Keratinocyte (primary cell): ENCODE results near the gene AMN. TPM values are rescaled to one million over a fixed set of nuclear protein-coding genes. Genes with fewer than 3 reads are reported as not detected.

Source experiments
- DNase-seq: peaks from one replicate; pipeline ENCODE4 v3.0.0-alpha.2; 2011; ENCODE audit warnings: low read depth, missing footprints, low spot score
- FAIRE-seq: peaks from 2 replicates; lab custom pipeline; 2011; peaks lifted over from hg19 to GRCh38; lab: Jason Lieb, UNC
- H2AFZ ChIP-seq: 2 replicates; pipeline ENCODE4 v1.6.0; 2012; ENCODE audit warnings: low read length, control low read depth, inconsistent platforms; ENCODE audit not compliant: control insufficient read depth
- H3K27ac ChIP-seq: 2 replicates; pipeline ENCODE4 v1.5.1; 2011; ENCODE audit warnings: low read length; ENCODE audit not compliant: control insufficient read depth, insufficient read depth
- H3K27me3 ChIP-seq: 3 replicates; pipeline ENCODE4 v1.6.0; 2011; ENCODE audit warnings: low read length; ENCODE audit not compliant: control insufficient read depth, insufficient read depth; ENCODE audit errors: extremely low read depth
- H3K36me3 ChIP-seq, 2 experiments: 2 replicates in 1 of 2; 3 replicates in 1 of 2; pipeline ENCODE4 v1.5.1; 2011; ENCODE audit warnings: low read length in 2 of 2, mild to moderate bottlenecking in 1 of 2; ENCODE audit not compliant: control insufficient read depth in 2 of 2, insufficient read depth in 2 of 2; ENCODE audit errors: extremely low read depth in 1 of 2
- H3K4me1 ChIP-seq: 3 replicates; pipeline ENCODE4 v1.5.1; 2011; ENCODE audit warnings: low read length; ENCODE audit not compliant: control insufficient read depth, insufficient read depth; ENCODE audit errors: extremely low read depth
- H3K4me2 ChIP-seq: 3 replicates; pipeline ENCODE4 v1.6.0; 2011; ENCODE audit warnings: low read depth, low read length; ENCODE audit not compliant: control insufficient read depth, insufficient read depth; ENCODE audit errors: extremely low read depth
- H3K4me3 ChIP-seq, 3 experiments: fragments of 200-600 bp in 1 of 3; sonication (generic) in 1 of 3; 2 replicates in 2 of 3; 3 replicates in 1 of 3; pipeline ENCODE4 v1.5.1; 2011 to 2016; ENCODE audit warnings: low read length in 3 of 3, mild to moderate bottlenecking in 3 of 3, control low read depth in 2 of 3, inconsistent platforms in 1 of 3, low read depth in 1 of 3, mixed read lengths in 1 of 3, mixed run types in 1 of 3, moderate library complexity in 1 of 3; ENCODE audit not compliant: control insufficient read depth in 2 of 3, insufficient read depth in 2 of 3; ENCODE audit errors: extremely low read depth in 1 of 3
- H3K79me2 ChIP-seq: 2 replicates; pipeline ENCODE4 v1.6.0; 2012; ENCODE audit warnings: low read length; ENCODE audit not compliant: control insufficient read depth, insufficient read depth
- H3K9ac ChIP-seq: 3 replicates; pipeline ENCODE4 v1.6.0; 2011; ENCODE audit warnings: low read length; ENCODE audit not compliant: control insufficient read depth, insufficient read depth; ENCODE audit errors: extremely low read depth
- H3K9me1 ChIP-seq: 3 replicates; pipeline ENCODE4 v1.6.0; 2011; ENCODE audit warnings: low read length; ENCODE audit not compliant: control insufficient read depth, insufficient read depth; ENCODE audit errors: extremely low read depth
- H3K9me3 ChIP-seq: 2 replicates; pipeline ENCODE4 v1.5.1; 2012; ENCODE audit warnings: low read depth, low read length; ENCODE audit not compliant: control insufficient read depth
- H4K20me1 ChIP-seq: 3 replicates; pipeline ENCODE4 v1.6.0; 2011; ENCODE audit warnings: low read length; ENCODE audit not compliant: control insufficient read depth, insufficient read depth; ENCODE audit errors: extremely low read depth
- CTCF ChIP-seq, 3 experiments: IDR thresholded peaks in 1 of 3; conservative IDR thresholded peaks in 1 of 3; optimal IDR thresholded peaks in 1 of 3; 2 replicates in 2 of 3; 3 replicates in 1 of 3; pipeline versions ENCODE3 to v1.5.1; 2011; ENCODE audit warnings: low read length in 3 of 3, mild to moderate bottlenecking in 3 of 3, moderate library complexity in 2 of 3, control low read depth in 1 of 3, inconsistent platforms in 1 of 3; ENCODE audit not compliant: insufficient read depth in 2 of 3; ENCODE audit errors: extremely low read depth in 1 of 3
- EZH2 ChIP-seq: IDR thresholded peaks from one replicate; pipeline ENCODE4 v1.6.1; 2012; ENCODE audit warnings: inconsistent platforms, mild to moderate bottlenecking, low read length, moderate library complexity
- dilution Hi-C: fragments of 300-500 bp; cut with MboI; formaldehyde crosslinking; loops from one replicate; pipeline ENCODE4 v1.7.0; 2020; ENCODE audit warnings: low sequenced_read_pairs; ENCODE audit not compliant: extremely low pct_ligation_motif_present
- polyA plus RNA-seq, 5 experiments: library from polyadenylated mRNA; depleted of rRNA in 3 of 5; stranded (reverse) in 3 of 5; stranded (forward) in 1 of 5; unstranded in 1 of 5; fragments of >200 nt; gene quantifications; 1 replicate in 1 of 5; 2 replicates in 3 of 5; 3 replicates in 1 of 5; pipeline versions ENCODE4 v1.2.1 to v1.2.3, GENCODE V29; 2011 to 2012; ENCODE audit warnings: missing spikeins in 2 of 5, low read depth in 1 of 5, low replicate concordance in 1 of 5

Gene AMN
- polyA plus RNA-seq, 1 donor (not counting 4 experiments of a cell fraction or from before 2014, with no cell fraction given), result 0.22 TPM

DNA sequence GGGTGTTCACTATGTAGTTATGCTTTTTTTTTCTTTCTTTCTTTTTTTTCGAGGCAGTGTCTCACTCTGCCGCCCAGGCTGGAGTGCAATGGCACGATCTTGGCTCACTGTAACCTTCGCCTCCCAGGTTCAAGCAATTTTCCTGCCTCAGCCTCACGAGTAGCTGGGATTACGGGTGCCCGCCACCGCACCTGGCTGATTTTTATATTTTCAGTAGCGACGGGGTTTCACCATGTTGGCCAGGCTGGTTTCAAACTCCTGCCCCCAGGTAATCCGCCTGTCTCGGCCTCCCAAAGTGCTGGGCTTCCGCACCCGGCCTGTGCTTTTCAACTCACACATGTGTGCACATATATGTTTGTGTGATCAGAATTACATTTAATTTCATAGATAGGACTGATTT is 38.9 kb upstream of the AMN start:
- Histone ChIP-seq H3K27ac (no peak overlapping the region), H3K4me2 (no peak overlapping the region), H3K9me1 (no peaks in the 10 kb centered on the region), H3K4me1 (no peaks in the 10 kb centered on the region), H2AFZ (no peak overlapping the region), H3K4me3 (no peak overlapping the region), H4K20me1 (no peaks in the 10 kb centered on the region), H3K79me2 (no peaks in the 10 kb centered on the region), H3K9ac (no peak overlapping the region), H3K36me3 (peaks cover 9 to 17% of the 10 kb centered on the region in 2 experiments), H3K27me3 (no peaks in the 10 kb centered on the region), H3K9me3 (no peaks in the 10 kb centered on the region)
- no peak for TF ChIP-seq EZH2
- no peak for TF ChIP-seq CTCF (optimal IDR thresholded peaks at IDR 0.05 in 1 of 3, IDR thresholded peaks at IDR 0.05 in 1 of 3, conservative IDR thresholded peaks at IDR 0.05 in 1 of 3; ENCODE audit: extremely low read depth in 1 of 3, insufficient read depth in 2 of 3, low read length in 3 of 3)
- dilution Hi-C loops, result no loop called here
- no peak for FAIRE-seq
- no peak for DNase-seq

DNA sequence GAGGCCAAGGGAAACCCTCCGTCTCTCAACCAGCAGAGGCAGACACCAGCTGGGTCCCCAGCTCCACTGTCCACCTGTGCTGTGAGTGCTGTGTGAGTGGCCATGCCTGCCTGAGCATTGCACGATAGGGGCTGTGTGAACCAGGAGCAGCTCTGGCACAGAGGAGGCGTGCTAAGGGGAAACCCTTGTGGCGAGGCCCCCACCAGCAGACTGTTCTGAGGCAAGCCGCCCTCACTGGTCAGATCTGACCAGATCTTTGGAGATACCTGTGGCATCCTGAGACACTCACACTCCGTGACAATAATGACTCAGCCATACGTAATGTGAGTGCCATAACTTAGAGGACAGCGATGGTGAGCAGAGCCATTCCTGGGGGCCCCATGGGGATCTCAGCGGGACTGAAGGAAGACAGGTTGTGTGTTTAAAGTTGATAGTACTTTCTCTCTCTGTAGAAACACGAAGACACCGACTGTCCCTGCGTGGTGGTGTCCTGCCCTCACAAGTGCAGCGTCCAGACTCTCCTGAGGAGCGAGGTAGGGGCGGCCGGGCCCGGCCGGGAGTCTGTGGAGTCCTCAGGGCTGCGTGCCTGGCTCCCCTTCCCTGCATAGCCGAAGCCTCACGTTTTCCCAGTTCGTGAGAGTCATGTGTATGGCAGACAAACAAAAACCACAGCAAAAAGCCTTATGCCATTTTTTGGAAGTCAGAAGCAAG is 36.6 kb upstream of the AMN start:
- Histone ChIP-seq H3K9me1 (no peaks in the 10 kb centered on the region), H4K20me1 (no peaks in the 10 kb centered on the region), H3K79me2 (no peaks in the 10 kb centered on the region), H3K4me2 (no peak overlapping the region), H2AFZ (no peak overlapping the region), H3K27me3 (no peaks in the 10 kb centered on the region), H3K4me1 (no peaks in the 10 kb centered on the region), H3K4me3 (no peak overlapping the region), H3K9me3 (no peaks in the 10 kb centered on the region), H3K9ac (no peak overlapping the region), H3K36me3 (peaks cover 11 to 21% of the 10 kb centered on the region in 2 experiments), H3K27ac (no peak overlapping the region)
- TF ChIP-seq EZH2, result no peak
- TF ChIP-seq CTCF (optimal IDR thresholded peaks at IDR 0.05 in 1 of 3, IDR thresholded peaks at IDR 0.05 in 1 of 3, conservative IDR thresholded peaks at IDR 0.05 in 1 of 3; ENCODE audit: extremely low read depth in 1 of 3, insufficient read depth in 2 of 3, low read length in 3 of 3), result no peak
- DNase-seq (no peak), FAIRE-seq (no peak)
- dilution Hi-C loops, result no loop called here
